Endothelial cell of hepatic sinusoid (primary cell): ENCODE results near the gene TBCE.

Experiments
- in situ Hi-C: cut with HindIII; loops from 2 replicates; pipeline ENCODE4 v1.10.0; 2017; ENCODE audit warnings: low sequenced_read_pairs

TBCE gene

DNA sequence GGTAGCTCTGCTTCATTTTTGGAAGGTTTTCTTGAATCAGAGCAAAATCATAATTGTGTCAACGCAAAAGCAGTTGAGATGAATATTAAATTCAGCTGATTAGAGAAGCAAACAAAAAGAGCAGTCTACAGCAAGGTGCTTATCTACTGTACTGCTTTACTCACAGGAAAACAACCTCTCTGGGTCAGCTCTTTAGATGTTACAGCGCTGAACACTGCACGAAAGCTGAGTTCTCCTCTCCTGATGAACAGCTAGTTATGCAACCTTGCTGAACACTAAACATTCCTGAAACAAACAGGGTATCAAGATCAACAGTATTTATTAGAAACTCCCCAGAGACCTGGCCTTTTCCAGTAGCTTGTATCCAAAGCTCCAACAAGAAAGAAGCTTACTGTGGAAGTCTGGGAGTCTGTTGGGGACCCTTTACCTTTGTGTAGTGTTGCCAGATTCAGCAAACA, 41.3 kb downstream of the TBCE start:
- in situ Hi-C loops, result loop anchor here (5.0 kb wide), 1 partner anchor 46 kb away; no protein-coding TSS in a partner anchor

DNA sequence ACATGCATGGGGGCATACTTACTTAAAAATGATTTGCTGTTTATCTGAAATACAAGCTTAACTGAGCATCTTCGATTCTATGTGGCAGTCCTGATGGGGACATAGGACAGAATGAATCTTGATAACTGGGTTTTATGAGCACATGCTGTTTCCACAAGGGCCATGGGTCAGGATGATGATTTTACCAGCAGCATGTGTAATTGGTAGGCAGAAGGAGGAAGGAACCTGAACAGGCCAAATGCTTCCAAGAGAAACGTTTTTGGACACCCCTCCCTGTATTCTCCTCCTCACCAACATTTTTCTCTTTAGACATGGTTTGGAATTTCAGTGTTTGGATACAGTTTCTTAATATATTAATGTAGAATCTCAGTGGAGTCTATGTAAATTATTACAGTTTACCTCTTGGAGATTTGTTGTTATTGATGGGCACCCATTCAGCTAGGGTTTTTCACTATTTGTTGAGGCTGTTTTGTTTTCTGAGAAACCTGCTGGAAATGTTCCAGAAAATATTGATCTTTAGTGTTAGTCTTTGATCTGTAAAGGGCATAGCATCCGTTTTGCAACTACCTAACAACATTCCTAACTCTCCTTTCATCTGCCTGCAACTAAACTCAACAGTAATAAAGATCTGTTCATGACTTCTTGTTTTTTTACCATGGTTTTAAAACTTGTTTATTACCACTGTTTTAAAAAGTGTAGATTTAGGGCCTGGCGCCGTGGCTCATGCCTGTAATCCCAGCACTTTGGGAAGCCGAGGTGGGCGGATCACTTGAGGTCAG, 42.0 kb downstream of the TBCE start:
- in situ Hi-C loops, result loop anchor here (5.0 kb wide), 1 partner anchor 47 kb away; no protein-coding TSS in a partner anchor

DNA sequence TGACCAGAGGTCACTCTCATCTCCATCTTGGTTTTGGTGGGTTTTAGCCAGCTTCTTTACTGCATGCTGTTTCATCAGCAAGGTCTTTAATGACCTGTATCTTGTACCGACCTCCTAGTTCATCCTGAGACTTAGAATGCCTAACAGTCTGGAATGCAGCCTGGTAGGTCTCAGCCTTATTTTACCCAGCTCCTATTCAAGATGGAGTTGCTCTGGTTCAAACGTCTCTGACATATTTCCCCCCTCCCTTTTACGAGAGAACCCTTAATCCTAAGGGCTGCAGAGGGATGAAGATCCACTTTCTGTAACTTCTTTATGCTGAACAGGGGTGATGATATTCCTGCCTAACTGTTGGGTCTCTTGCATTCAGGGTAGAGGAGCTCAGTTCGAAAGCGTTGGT, 43.2 kb downstream of the TBCE start:
- in situ Hi-C loops, result no loop called here

DNA sequence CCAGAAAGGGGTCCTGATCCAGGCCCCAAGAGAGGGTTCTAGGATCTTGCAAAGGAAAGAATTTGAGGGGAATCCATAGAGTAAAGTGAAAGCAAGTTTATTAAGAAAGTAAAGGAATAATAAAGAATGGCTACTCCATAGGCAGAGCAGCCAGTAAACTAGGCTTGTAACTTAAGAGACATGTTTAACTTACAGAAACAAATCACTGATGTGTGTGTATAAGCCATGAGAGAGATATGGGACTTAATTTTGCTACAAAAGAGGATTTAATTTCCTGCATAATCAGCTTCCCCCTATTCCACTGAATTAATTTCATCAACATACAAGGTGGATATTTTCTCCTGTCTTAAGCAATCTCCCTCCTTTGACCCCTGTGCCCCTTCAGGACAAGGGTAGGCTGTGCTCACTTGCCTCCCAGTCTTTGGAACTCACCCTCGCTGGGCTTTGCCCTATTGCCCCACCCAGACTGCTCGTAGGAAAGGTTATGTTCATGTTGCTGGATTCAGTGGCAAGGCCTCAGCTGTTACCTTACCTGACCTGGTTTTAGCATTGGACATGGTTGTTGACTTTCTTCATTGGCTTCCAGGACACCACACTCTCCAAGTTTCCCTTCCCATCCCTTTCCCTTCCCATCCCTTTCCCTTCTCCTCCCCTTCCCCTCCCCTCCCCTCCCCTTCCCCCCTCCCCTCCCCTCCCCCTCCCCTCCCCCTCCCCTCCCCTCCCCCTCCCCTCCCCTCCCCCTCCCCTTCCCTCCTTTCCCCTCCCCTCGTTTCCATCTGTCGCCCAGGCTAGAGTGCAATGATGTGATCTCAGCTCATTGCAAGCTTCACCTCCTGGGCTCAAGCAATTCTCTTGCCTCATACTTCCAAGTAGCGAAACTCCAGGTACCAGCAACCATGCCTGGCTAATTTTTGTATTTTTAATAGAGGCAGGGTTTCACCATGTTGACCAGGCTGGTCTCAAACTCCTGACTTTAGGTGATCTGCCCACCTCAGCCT, 44.6 kb downstream of the TBCE start:
- in situ Hi-C loops, result no loop called here

DNA sequence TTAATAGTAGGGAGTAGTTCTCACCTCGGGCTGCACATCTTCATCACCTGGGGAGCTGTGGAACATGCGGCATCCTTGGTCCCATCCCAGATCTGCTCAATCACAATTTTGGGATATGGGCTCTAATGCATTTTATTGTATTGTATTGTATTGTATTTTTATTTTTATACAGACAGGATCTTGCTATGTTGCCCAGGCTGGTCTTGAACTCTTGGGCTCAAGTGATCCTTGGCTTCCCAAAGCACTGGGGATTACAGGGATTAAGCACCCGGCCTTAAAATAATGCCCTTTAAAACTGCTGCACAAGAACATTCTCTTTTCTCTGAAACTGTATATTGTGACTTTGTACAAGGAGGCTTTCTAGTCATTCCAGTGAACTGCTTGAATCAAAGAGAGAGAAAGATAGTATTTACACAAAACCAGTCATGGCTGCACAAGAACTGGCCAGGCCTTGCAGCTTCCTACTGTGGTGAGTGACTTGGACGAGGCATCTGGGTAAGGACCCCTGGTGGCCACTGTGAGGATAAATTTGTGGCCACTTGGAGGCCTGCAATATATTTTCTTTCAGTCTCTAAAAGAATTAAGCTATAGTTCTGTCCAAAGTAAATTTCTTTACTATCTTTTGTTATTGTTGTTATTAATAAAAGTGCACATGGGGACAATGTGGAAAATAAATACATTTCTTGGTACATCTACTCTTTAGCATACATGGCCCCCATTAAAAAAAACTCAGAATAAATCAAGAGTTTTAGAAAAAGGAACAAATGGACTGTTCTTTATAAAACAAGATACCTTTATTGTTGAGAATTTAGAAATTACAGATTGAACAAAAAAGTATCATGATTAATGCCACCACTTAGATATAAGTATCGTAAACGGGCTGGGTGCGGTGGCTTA, 48.0 kb downstream of the TBCE start:
- in situ Hi-C loops, result no loop called here

DNA sequence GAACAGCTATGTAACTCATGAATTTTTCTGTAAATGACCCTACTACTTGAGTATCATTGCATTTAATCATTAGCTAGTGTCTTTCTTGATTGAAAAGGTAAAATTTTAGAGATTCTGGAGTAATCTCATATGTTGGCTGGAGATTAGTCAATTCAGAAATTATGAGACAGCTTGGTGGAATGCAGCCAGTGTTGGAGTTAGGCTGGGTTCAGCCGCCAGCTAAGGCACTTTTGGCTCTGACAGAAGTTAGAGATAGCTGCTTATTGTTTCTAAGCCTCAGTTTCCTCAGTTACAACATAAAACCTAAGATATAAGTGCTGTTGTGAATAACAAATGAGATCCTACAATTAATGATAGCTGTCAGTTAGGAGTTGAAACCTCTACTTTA, 49.4 kb downstream of the TBCE start:
- in situ Hi-C loops, result no loop called here

DNA sequence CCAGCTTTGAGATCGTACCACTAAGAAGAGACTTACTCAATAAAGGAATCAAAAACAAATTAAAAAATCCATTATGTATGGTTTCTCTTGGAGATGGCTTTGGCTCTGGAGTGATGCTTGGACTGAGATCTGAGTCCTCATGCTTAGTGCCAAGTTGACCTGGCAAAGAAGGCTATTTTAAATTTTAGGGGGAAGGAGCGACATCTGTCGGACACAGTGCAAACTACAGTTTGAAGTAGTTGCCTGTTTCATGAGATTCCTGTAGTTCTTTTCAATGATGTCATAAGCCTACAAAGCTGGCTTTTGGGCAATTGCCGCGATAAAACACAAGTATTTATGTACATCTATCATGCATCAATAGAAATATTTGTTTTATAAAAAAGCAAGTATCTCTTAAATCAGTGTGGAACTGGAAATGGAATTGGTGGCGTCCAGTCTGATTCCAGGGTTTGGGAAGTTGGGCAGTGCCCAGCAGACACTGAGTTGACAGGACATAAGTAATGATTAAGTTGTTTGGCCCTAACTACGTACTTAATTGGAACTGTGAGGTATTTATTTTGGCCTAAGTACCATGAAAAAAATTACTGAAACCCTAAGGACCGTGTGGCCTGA, 50.0 kb downstream of the TBCE start:
- in situ Hi-C loops, result no loop called here

DNA sequence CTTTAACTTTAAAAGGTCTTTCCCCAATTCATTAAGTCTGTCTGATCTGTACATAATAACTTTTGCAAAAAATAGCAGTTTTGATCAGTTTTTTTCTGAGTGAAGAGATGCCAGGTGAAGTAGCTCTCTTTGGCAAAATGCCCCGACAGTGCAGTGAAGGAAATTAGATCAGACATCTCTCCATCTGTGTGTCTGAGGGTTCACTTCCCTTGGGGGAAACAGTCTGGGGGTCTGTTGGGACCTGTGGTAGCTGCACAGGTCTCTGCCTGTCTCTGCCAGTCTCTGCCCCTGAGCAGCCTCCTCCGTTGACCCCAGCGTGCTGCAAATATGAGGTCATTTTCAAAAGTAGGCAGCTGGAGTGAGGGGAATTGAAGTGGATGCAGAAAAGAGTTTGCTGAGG, 54.5 kb downstream of the TBCE start:
- in situ Hi-C loops, result no loop called here

DNA sequence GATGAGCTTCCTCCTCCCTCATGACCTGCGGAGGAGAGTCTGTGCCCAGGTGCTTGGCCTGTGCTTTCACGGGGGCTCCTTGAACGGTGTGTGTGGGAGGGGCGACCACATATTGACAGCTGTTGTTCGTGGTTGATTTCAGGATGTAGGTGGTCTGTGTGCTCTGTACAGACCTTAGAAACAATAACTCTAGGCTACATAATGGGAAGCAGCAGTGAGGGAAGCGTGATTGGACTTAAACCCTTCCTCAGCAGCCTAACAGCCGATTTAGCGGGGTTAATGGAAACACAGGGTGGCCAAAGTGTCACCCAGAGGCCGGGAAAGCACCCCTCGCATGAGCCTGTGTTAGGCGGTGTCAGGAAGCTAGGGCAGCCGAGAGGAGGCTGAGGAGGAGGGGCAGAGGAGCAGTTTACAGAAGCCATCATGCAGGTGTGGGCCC, 56.0 kb downstream of the TBCE start:
- in situ Hi-C loops, result no loop called here

DNA sequence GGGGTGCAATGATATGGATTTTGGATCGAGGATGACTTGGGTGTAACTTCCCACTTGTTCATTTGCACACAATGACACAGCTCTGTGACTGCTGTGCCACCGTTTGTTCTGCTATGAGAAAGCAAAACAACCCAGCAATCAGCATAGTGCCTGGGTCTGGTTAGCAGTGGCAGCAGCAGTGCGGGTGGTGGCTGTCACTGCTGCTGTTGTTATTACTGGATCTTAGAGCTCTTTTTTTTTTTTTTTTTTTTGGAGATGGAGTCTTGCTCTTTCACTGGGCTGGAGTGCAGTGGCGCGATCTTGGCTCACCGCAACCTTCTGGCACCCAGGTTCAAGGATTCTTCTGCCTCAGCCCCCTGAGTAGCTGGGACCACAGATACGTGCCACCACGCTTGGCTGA, 56.9 kb downstream of the TBCE start:
- in situ Hi-C loops, result no loop called here

DNA sequence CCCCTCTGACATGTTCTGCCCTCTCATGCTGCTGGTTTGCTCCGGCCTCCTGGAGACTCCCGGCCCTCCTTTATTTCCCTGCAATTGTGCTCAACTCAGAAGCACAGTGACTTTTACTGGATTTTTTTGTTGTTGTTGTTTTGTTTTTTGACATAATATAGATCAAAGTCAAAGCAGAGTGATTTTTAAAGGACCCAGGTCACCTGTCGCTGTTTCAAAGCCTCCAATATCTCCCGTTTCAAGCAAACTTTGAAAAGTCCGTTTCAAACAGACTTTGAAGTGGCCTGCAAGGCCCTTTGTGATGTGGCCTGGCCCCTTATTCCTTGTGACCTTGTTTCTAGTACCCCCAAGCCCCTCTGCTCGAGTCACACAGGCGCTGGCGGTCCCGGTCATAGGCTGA, 58.1 kb downstream of the TBCE start:
- in situ Hi-C loops, result no loop called here

DNA sequence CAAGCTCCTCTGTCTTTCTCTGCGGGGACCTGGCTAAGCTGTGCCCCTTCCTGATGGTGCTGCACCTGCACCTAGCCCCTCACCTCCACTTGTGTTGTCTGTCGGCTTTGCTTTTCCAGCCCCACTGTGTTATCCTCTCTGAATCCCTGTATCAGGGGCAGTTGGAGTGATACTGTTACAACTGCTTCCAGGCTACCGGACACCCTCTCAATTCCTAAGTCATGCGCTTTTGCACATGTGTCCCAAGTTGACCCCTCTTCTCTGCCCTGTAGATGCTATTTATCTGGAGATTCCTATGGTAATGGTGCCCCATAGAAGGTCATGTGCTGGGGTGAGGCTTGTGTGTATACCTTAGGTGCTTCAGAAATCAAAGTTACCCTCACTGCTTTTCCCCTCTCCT, 58.9 kb downstream of the TBCE start:
- in situ Hi-C loops, result no loop called here

DNA sequence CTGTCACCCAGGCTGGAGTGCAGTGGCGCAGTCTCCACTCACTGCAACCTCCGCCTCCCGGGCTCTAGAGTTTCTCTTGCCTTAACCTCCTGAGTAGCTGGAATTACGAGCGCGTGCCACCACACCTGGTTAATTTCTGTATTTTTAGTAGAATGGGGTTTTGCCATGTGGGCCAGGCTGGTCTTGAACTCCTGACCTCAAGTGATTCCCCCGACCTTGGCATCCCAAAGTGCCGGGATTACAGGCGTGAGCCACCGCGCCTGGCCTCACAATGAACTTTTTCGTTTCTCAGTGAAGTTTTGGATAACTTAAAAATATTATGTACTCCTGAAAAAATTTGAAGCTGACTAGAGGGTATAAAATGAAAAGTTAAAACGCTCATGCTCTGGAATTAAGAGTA, 59.5 kb downstream of the TBCE start:
- in situ Hi-C loops, result no loop called here

DNA sequence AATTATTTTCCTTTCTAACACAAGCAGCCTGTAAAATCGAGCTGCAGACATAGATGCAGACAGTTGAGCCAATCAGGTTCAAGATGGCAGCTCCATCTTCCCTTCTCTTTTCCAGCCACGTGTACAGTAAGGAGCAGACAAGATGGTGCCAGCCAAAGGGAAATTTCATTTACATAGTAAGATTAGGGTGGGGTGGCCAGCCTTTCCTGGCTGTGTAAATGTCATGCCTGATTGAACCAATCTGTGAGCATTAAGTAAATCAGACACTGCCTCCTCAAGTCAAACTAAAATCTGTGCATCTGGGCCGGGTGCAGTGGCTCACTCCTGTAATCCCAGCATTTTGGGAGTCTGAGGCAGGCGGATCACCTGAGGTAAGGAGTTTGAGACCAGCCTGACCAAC, 60.2 kb downstream of the TBCE start:
- in situ Hi-C loops, result no loop called here

DNA sequence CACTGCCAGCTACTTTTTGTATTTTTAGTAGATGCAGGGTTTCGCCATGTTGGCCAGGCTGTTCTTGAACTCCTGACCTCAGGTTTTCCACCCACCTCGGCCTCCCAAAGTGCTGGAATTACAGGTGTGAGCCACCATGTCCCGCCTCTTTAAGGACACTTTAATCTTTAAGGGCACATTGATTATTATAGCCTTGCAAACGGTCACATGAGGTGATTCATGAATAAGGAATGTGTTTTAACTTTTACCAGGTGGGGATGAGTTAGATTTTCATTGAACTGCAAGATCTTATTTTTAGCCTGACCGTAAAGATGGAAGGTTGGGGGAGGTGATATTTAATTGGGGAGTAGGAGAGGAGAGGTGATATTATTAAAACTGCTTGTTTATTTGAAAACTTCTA, 61.9 kb downstream of the TBCE start:
- in situ Hi-C loops, result no loop called here

DNA sequence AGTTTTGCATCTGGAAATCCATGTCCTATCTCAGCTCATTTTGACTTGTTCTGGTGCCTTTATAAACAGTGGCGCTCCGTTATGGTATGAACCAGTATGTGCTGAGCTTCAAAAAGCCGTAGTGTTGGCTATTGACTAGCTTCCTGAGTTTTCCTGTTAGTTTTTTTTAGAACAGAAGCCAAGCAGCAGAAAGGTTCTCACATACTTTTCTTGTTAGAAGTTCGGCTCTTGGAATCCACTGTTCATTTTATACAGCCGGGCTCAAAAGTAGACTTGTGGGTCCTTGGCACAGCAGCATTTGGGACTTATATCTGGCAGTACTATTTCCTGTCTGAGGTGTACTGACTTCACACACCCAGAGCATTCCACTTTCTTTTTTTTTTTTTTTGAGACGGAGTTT, 63.8 kb downstream of the TBCE start:
- in situ Hi-C loops, result no loop called here

DNA sequence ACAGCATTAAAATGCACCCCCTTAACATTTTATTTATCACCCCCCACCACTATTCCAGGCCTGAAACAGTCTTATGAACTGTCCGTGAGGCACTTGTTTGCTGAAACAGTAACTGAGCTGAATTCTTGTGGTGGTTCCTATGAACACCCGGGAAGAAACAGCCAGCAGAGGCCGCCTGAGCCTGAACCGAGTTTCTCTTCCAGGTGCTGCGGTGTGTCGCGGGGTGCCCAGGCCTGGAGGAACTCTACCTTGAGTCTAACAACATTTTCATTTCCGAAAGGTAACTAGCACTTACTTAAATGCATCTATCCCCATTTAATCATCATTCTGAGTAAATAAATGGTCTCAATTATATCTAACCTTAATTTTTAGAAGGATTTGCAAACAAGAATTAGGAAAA, 66.8 kb downstream of the TBCE start:
- in situ Hi-C loops, result no loop called here

DNA sequence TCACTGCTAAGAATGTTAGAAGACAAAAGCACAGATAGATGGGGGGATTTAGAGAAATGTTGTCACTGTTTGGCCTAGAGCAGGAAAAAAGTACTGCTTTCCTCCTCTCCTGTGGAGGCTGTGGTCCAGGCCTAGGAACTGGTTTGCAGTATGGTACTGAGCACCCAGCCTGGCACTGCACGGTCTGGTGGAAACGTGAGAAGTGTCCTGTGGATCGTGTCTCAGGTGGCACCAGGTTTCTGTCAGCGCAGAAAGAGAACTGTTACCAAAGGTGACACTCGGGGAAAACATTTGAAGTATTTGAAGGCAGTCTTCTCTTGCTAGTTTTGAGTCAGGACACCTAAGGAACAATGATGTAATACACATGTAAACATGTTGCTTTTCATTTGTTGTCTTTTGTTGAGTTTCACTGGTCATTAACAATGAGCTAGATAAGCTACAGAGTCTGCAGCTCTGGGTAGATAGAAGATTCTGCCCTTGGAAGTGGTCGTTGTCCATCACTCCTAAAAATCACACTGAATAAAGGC, 74.0 kb downstream of the TBCE start:
- in situ Hi-C loops, result no loop called here

DNA sequence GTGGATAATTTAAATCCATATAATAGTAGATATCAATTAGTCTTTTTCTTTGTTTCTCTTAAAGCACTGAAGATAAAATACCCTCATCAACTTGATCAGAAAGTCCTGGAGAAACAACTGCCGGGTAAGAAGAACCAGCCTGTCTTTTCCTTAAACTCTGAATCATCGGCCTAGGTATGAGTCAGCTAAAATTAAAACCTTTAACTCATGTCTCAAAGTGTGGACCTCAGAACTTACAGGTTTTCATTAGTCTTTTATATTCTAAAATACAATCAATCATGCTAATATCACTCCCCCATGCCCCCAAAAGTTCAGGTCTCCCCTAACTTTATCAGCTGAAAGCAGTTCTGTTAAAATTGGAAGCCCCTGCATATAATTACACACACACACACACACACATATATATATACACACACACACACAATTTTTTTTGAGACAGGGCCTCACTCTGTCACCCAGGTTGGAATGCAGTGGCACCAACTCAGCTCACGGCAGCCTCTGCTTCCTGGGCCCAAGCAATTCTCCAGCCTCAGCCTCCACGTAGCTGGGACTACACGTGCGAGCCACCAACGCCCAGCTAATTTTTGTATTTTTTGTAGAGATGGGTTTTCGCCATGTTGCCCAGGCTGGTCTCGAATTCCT, 75.7 kb downstream of the TBCE start:
- in situ Hi-C loops, result no loop called here

DNA sequence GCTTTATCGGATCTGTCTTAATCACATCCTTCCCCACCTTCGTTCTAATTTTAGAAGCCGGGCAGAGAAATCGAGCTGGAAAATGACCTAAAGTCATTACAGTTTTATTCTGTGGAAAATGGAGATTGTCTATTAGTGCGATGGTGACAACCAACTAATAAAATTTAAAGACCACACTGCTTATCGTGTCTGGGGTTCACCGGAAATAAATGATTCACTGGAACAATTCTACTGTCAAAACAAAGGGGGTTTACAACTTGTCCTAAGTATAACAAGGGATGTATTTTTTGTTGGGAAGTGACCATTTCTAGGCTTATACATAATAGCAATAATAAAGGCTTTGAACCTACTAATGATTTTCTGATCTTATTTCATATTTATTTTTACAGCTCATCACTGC, 81.4 kb downstream of the TBCE start:
- in situ Hi-C loops, result no loop called here
